Liver (tissue), 9 donors: Measurements from ENCODE around the gene CAMK2N2. TPM values are rescaled to one million over a fixed set of nuclear protein-coding genes. Genes with fewer than 3 reads are reported as not detected.

Experiments
- DNase-seq: peaks from one replicate; pipeline ENCODE4 v3.0.0-alpha.2; 2017; ENCODE audit warnings: low spot score
- H3K27ac ChIP-seq, 2 donors: one replicate each; pipeline ENCODE4 v1.7.0; 2013; ENCODE audit warnings: inconsistent platforms in 2 of 2, low read length in 2 of 2, control low read depth in 1 of 2, low read depth in 1 of 2, mild to moderate bottlenecking in 1 of 2
- H3K27me3 ChIP-seq, 4 donors: one replicate each; pipeline versions ENCODE4 v1.6.1 to v1.7.0; 2013; ENCODE audit warnings: low read length in 3 of 4, inconsistent platforms in 1 of 4, mild to moderate bottlenecking in 1 of 4, moderate library complexity in 1 of 4; ENCODE audit not compliant: control insufficient read depth in 4 of 4, insufficient read depth in 4 of 4
- H3K36me3 ChIP-seq, 4 donors: one replicate each; pipeline versions ENCODE4 v1.6.1 to v1.7.0; 2013; ENCODE audit warnings: low read length in 3 of 4, mild to moderate bottlenecking in 3 of 4, low read depth in 1 of 4, moderate library complexity in 1 of 4; ENCODE audit not compliant: control insufficient read depth in 4 of 4, insufficient read depth in 3 of 4
- H3K4me1 ChIP-seq, 4 donors: one replicate each; pipeline versions ENCODE4 v1.6.1 to v1.7.0; 2013; ENCODE audit warnings: low read length in 3 of 4, mild to moderate bottlenecking in 3 of 4, moderate library complexity in 1 of 4; ENCODE audit not compliant: control insufficient read depth in 4 of 4, insufficient read depth in 4 of 4
- H3K4me3 ChIP-seq, 3 donors: one replicate each; pipeline versions ENCODE4 v1.6.1 to v1.7.0; 2013; ENCODE audit warnings: low read length in 3 of 3, control low read depth in 1 of 3, low read depth in 1 of 3, mild to moderate bottlenecking in 1 of 3
- H3K9ac ChIP-seq, 2 donors: one replicate each; pipeline ENCODE4 v1.7.0; 2013; ENCODE audit warnings: low read length in 2 of 2, mild to moderate bottlenecking in 2 of 2, moderate library complexity in 2 of 2, control low read depth in 1 of 2, low read depth in 1 of 2
- H3K9me3 ChIP-seq, 4 donors: one replicate each; pipeline versions ENCODE4 v1.6.1 to v1.7.0; 2013; ENCODE audit warnings: low read length in 3 of 4; ENCODE audit not compliant: control insufficient read depth in 4 of 4
- ATF3 ChIP-seq: IDR thresholded peaks from 2 replicates; pipeline ENCODE4 v1.6.1; 2016; ENCODE audit warnings: antibody characterized with exemption
- CTCF ChIP-seq: fragments of 150-350 bp; IDR thresholded peaks from 2 replicates; pipeline ENCODE4 v1.5.1; 2017; ENCODE audit warnings: improper control_type of control experiment, low read depth, low read length; ENCODE audit not compliant: missing input control
- EGR1 ChIP-seq, 2 donors: IDR thresholded peaks; 2 replicates each; pipeline ENCODE4 v1.6.1; 2016 to 2018; ENCODE audit warnings: antibody characterized with exemption in 2 of 2, low read depth in 2 of 2
- FOXA1 ChIP-seq: IDR thresholded peaks from 2 replicates; pipeline ENCODE4 v1.6.1; 2016; ENCODE audit warnings: antibody characterized with exemption
- FOXA2 ChIP-seq: IDR thresholded peaks from 2 replicates; pipeline ENCODE4 v1.6.1; 2016; ENCODE audit warnings: antibody characterized with exemption
- GABPA ChIP-seq, 2 donors: IDR thresholded peaks in 1 of 2; conservative IDR thresholded peaks in 1 of 2; 2 replicates each; pipeline ENCODE4 v1.6.1; 2016; ENCODE audit warnings: antibody characterized with exemption in 2 of 2, mild to moderate bottlenecking in 1 of 2, moderate library complexity in 1 of 2
- HNF4A ChIP-seq, 2 donors: conservative IDR thresholded peaks; 2 replicates each; pipeline ENCODE4 v1.6.1; 2016; ENCODE audit warnings: antibody characterized with exemption in 2 of 2, mild to moderate bottlenecking in 2 of 2
- HNF4G ChIP-seq: IDR thresholded peaks from 2 replicates; pipeline ENCODE4 v1.6.1; 2016; ENCODE audit warnings: antibody characterized with exemption
- JUND ChIP-seq, 2 donors: IDR thresholded peaks; 2 replicates each; pipeline ENCODE4 v1.6.1; 2016; ENCODE audit warnings: antibody characterized with exemption in 2 of 2
- MAX ChIP-seq: IDR thresholded peaks from 2 replicates; pipeline ENCODE4 v1.6.1; 2016; ENCODE audit warnings: antibody characterized with exemption
- NR2F2 ChIP-seq: IDR thresholded peaks from 2 replicates; pipeline ENCODE4 v1.6.1; 2016; ENCODE audit warnings: antibody characterized with exemption
- RAD21 ChIP-seq, 2 donors: IDR thresholded peaks; 2 replicates each; pipeline ENCODE4 v1.6.1; 2016; ENCODE audit warnings: antibody characterized with exemption in 2 of 2, mild to moderate bottlenecking in 2 of 2
- REST ChIP-seq: IDR thresholded peaks from 2 replicates; pipeline ENCODE4 v1.6.1; 2016; ENCODE audit warnings: antibody characterized with exemption, mild to moderate bottlenecking
- RXRA ChIP-seq, 2 donors: IDR thresholded peaks; 2 replicates each; pipeline ENCODE4 v1.6.1; 2017 to 2018; ENCODE audit warnings: antibody characterized with exemption in 2 of 2, mild to moderate bottlenecking in 1 of 2
- SP1 ChIP-seq: IDR thresholded peaks from 2 replicates; pipeline ENCODE4 v1.6.1; 2018; ENCODE audit warnings: antibody characterized with exemption, mild to moderate bottlenecking
- TAF1 ChIP-seq: conservative IDR thresholded peaks from 2 replicates; pipeline ENCODE4 v1.6.1; 2016; ENCODE audit warnings: antibody characterized with exemption, mild to moderate bottlenecking
- YY1 ChIP-seq: IDR thresholded peaks from 2 replicates; pipeline ENCODE4 v1.6.1; 2016; ENCODE audit warnings: antibody characterized with exemption, mild to moderate bottlenecking
- ZBTB33 ChIP-seq: IDR thresholded peaks from 2 replicates; pipeline ENCODE4 v1.6.1; 2016; ENCODE audit warnings: antibody characterized with exemption
- WGBS: extraction: QIAGEN DNeasy Blood & Tissue Kit; methylation state at CpG from one replicate; pipeline ENCODE4 v1.1.7; 2013; 5-methylcytosine and 5-hydroxymethylcytosine counted together
- polyA plus RNA-seq, 2 donors: library from polyadenylated mRNA; stranded (reverse) in 1 of 2; unstranded in 1 of 2; fragments of 200-250 nt in 1 of 2; fragments of >200 nt in 1 of 2; fragmentation: Nextera tagmentation in 1 of 2; extraction: Ambion mirVana in 1 of 2; gene quantifications; one replicate each; pipeline versions ENCODE4 v1.2.1 to v1.2.3, GENCODE V29; 2013 to 2015
- total RNA-seq, 2 donors: library from RNA; depleted of rRNA; stranded (reverse); fragments of >200 nt; gene quantifications; one replicate each; pipeline ENCODE4 v1.2.3, GENCODE V29; 2014
- donor health status: healthy.
- donor health status: healthy.
- donor health status: healthy.
- donor health status: healthy.
- donor health status: healthy.

The CAMK2N2 gene
- total and polyA plus RNA-seq, 4 donors, result 0.61 TPM; not detected in 3

- H3K4me1 ChIP-seq, result peaks cover 0 to 3% (median 0%) of the 10 kb centered on the region in 4 donors
- WGBS, result 80% methylated on average over 3 of the region's 3 CpGs
- H3K4me3 ChIP-seq, result no peak overlapping the region
- no peaks in the 10 kb centered on the region for H3K9me3 ChIP-seq
- TF ChIP-seq FOXA1 (no peak), JUND (IDR thresholded peaks at IDR 0.05) (no peak), HNF4G (no peak), CTCF (no peak), NR2F2 (no peak), EGR1 (IDR thresholded peaks at IDR 0.05; ENCODE audit: low read depth in 2 of 2) (no peak), SP1 (no peak), ZBTB33 (no peak), MAX (no peak), GABPA (IDR thresholded peaks at IDR 0.05 in 1 of 2, conservative IDR thresholded peaks at IDR 0.05 in 1 of 2) (no peak), FOXA2 (no peak), ATF3 (no peak), REST (no peak), TAF1 (no peak), RXRA (IDR thresholded peaks at IDR 0.05) (no peak), HNF4A (conservative IDR thresholded peaks at IDR 0.05) (no peak), RAD21 (IDR thresholded peaks at IDR 0.05) (no peak), YY1 (no peak)
- no peak overlapping the region for H3K27ac ChIP-seq
- no peak for DNase-seq
- H3K27me3 ChIP-seq, result peaks cover 0 to 3% (median 0%) of the 10 kb centered on the region in 4 donors
- no peaks in the 10 kb centered on the region for H3K36me3 ChIP-seq
- no peak overlapping the region for H3K9ac ChIP-seq
These were observed 37.4 kb downstream of the CAMK2N2 start for GRCh38 chr3:184223946-184224345.
